Limb (tissue), 2 donors: ENCODE data around the gene NGEF.
"Not testable (repeated sequence)": the region's sequence is repeated elsewhere in the genome, so short reads cannot be mapped to it uniquely, and the experiment has no call there.

Source experiments
- DNase-seq, 2 donors: peaks; one replicate each; pipeline ENCODE4 v3.0.0-alpha.2; 2016; ENCODE audit errors: extremely low spot score in 2 of 2

Gene NGEF

GRCh38 chr2:232873909-232874641, 139.0 kb downstream of the NGEF start:
- DNase-seq = no peak

GRCh38 chr2:232873292-232873908, 139.7 kb downstream of the NGEF start:
- peak in 1 of 2 donors; percentile 31 for DNase-seq

GRCh38 chr2:232872826-232873225, 140.2 kb downstream of the NGEF start:
- DNase-seq = no peak

- peak; percentile 13 to 69 for DNase-seq
These were observed 141.0 kb downstream of the NGEF start for GRCh38 chr2:232871835-232872736.

- DNase-seq = no peak
These were observed 141.6 kb downstream of the NGEF start for GRCh38 chr2:232871418-232871834.

- DNase-seq = no peak
These were observed 142.2 kb downstream of the NGEF start for GRCh38 chr2:232870766-232871371.

- no peak for DNase-seq
These were observed 142.9 kb downstream of the NGEF start, which contains the start of gene SNORC for GRCh38 chr2:232870018-232870765. Gene SNORC, plus strand, starts transcription at chr2:232870264. Its CDS starts 78 bp downstream, at chr2:232870342.

GRCh38 chr2:232869138-232870017, 143.7 kb downstream of the NGEF start:
- DNase-seq = no peak

- no peak for DNase-seq
These were observed 147.0 kb downstream of the NGEF start for GRCh38 chr2:232866104-232866503.

- no peak for DNase-seq
These were observed 147.9 kb downstream of the NGEF start for GRCh38 chr2:232865165-232865564.

GRCh38 chr2:232863996-232864395, 149.1 kb downstream of the NGEF start:
- no peak for DNase-seq

GRCh38 chr2:232861353-232861752, 151.7 kb downstream of the NGEF start:
- DNase-seq = no peak

GRCh38 chr2:232860593-232861241, 152.3 kb downstream of the NGEF start:
- no peak for DNase-seq

- DNase-seq = no peak
These were observed 153.6 kb downstream of the NGEF start for GRCh38 chr2:232859385-232859916.

- DNase-seq = no peak
These were observed 155.9 kb downstream of the NGEF start for GRCh38 chr2:232857158-232857563.

- no peak for DNase-seq
These were observed 159.0 kb downstream of the NGEF start for GRCh38 chr2:232854082-232854481.

GRCh38 chr2:232852676-232853075, 160.4 kb downstream of the NGEF start:
- DNase-seq = no peak

GRCh38 chr2:232852081-232852480, 161.0 kb downstream of the NGEF start:
- not testable (repeated sequence) for DNase-seq

GRCh38 chr2:232850039-232850438, 163.0 kb downstream of the NGEF start:
- DNase-seq = no peak
